A673 (cell line): ENCODE results near the gene CDK14.

ENCODE experiments used
- CTCF ChIP-seq: fragments of 300-800, 200-600 bp; sonication (generic); conservative IDR thresholded peaks from 2 replicates; pipeline ENCODE4 v1.5.1; 2017; ENCODE audit warnings: low read depth, mild to moderate bottlenecking, antibody characterized with exemption, low read length, moderate library complexity, mixed read lengths
- EZH2 ChIP-seq: fragments of 200-600 bp; sonication (generic); IDR thresholded peaks from 2 replicates; pipeline ENCODE4 v1.6.1; 2017; ENCODE audit warnings: borderline replicate concordance, low read depth, mild to moderate bottlenecking, mixed read lengths, antibody characterized with exemption, low read length; ENCODE audit not compliant: poor library complexity, severe bottlenecking

GRCh38 chr7:90743626-90744025 is 147.5 kb downstream of the CDK14 start:
- TF ChIP-seq CTCF (no peak), EZH2 (no peak)
